Neural crest cell (in vitro differentiated cells): ENCODE results near the gene POU2F3. TPM values are rescaled to one million over a fixed set of nuclear protein-coding genes. Genes with fewer than 3 reads are reported as not detected.
"Not testable (repeated sequence)": the region's sequence is repeated elsewhere in the genome, so short reads cannot be mapped to it uniquely, and the experiment has no call there.

ENCODE experiments used
- DNase-seq: peaks from one replicate; pipeline ENCODE4 v3.0.0; 2021; ENCODE audit warnings: low read depth, mixed read lengths, low spot score
- H3K27ac Mint-ChIP-seq: one replicate; pipeline ENCODE4 v1.8.0; 2021; ENCODE audit warnings: mild to moderate bottlenecking, mixed read lengths; ENCODE audit not compliant: unreplicated experiment
- H3K27me3 Mint-ChIP-seq: 2 replicates; pipeline ENCODE4 v1.8.0; 2021; ENCODE audit warnings: low read depth, mild to moderate bottlenecking, mixed read lengths
- H3K36me3 Mint-ChIP-seq: 2 replicates; pipeline ENCODE4 v1.8.0; 2021; ENCODE audit warnings: low read depth, mild to moderate bottlenecking, mixed read lengths
- H3K4me1 Mint-ChIP-seq: 2 replicates; pipeline ENCODE4 v1.8.0; 2021; ENCODE audit warnings: mixed read lengths
- H3K4me3 Mint-ChIP-seq: one replicate; pipeline ENCODE4 v1.8.0; 2021; ENCODE audit warnings: mild to moderate bottlenecking, mixed read lengths
- H3K9me3 Mint-ChIP-seq: 2 replicates; pipeline ENCODE4 v1.8.0; 2021; ENCODE audit warnings: mixed read lengths
- CTCF ChIP-seq: fragments of 200-600 bp; sonication (generic); conservative IDR thresholded peaks from 2 replicates; pipeline ENCODE4 v1.5.0; 2021; ENCODE audit warnings: antibody characterized with exemption, mild to moderate bottlenecking
- total RNA-seq: library from RNA; stranded (reverse); gene quantifications from 2 replicates; pipeline ENCODE4 v1.2.1, GENCODE V29; 2021

The POU2F3 gene
- total RNA-seq, 1 donor from 2014 or later = not detected

- TF ChIP-seq CTCF = no peak
- H3K4me3 Mint-ChIP-seq = no peak overlapping the region
- no peaks in the 10 kb centered on the region for H3K9me3 Mint-ChIP-seq
- no peak for DNase-seq
- H3K36me3 Mint-ChIP-seq = no peaks in the 10 kb centered on the region
- no peak overlapping the region for H3K27ac Mint-ChIP-seq
- peaks cover 94% of the 10 kb centered on the region for H3K27me3 Mint-ChIP-seq
- H3K4me1 Mint-ChIP-seq = no peaks in the 10 kb centered on the region
Observed at GRCh38 chr11:120244476-120245365, 4.8 kb downstream of the POU2F3 start.

- H3K27ac Mint-ChIP-seq = no peak overlapping the region
- H3K36me3 Mint-ChIP-seq = no peaks in the 10 kb centered on the region
- no peak for DNase-seq
- TF ChIP-seq CTCF = no peak
- no peaks in the 10 kb centered on the region for H3K9me3 Mint-ChIP-seq
- no peaks in the 10 kb centered on the region for H3K4me1 Mint-ChIP-seq
- H3K4me3 Mint-ChIP-seq = no peak overlapping the region
- H3K27me3 Mint-ChIP-seq = peaks cover 97% of the 10 kb centered on the region
Observed at GRCh38 chr11:120245434-120245833, 5.5 kb downstream of the POU2F3 start.

- DNase-seq = no peak
- no peaks in the 10 kb centered on the region for H3K4me1 Mint-ChIP-seq
Observed at GRCh38 chr11:120248551-120249278, 8.8 kb downstream of the POU2F3 start.

GRCh38 chr11:120249279-120250262, 9.6 kb downstream of the POU2F3 start:
- Mint-ChIP-seq H3K27ac (peak overlapping the region; percentile 8), H3K9me3 (no peaks in the 10 kb centered on the region), H3K4me3 (no peak overlapping the region), H3K36me3 (no peaks in the 10 kb centered on the region), H3K27me3 (peaks cover 79% of the 10 kb centered on the region), H3K4me1 (no peaks in the 10 kb centered on the region)
- TF ChIP-seq CTCF = no peak
- no peak for DNase-seq

More at GRCh38 chr11:120248551-120249278, 8.8 kb downstream of the POU2F3 start:
- H3K27ac Mint-ChIP-seq = no peak overlapping the region
- no peak for TF ChIP-seq CTCF
- H3K9me3 Mint-ChIP-seq = no peaks in the 10 kb centered on the region
- H3K4me3 Mint-ChIP-seq = no peak overlapping the region
- no peaks in the 10 kb centered on the region for H3K36me3 Mint-ChIP-seq
- H3K27me3 Mint-ChIP-seq = peaks cover 78% of the 10 kb centered on the region

GRCh38 chr11:120253377-120253776, 13.4 kb downstream of the POU2F3 start:
- not testable (repeated sequence) for H3K27ac Mint-ChIP-seq, H3K9me3 Mint-ChIP-seq, H3K4me3 Mint-ChIP-seq, H3K36me3 Mint-ChIP-seq, DNase-seq
- Mint-ChIP-seq H3K4me1 (peaks cover 12% of the 10 kb centered on the region), H3K27me3 (peaks cover 75% of the 10 kb centered on the region)
